HepG2 (cell line): ENCODE data around the gene CARMIL3. TPM values are rescaled to one million over a fixed set of nuclear protein-coding genes. Genes with fewer than 3 reads are reported as not detected.
A peak's percentile ranks its signal among the peaks of the same experiment; 100 is the strongest.

Experiments
- ATAC-seq: fragments of 200-7000 bp; cut with Tn5 transposase; 3 replicates; pipeline ENCODE4 v1.9.1; 2020; ENCODE audit warnings: mild to moderate bottlenecking, moderate library complexity
- BruUV-seq: library from RNA; stranded (reverse); fragments of 400-500 nt; replicated peaks from 2 replicates; lab custom pipeline; 2021; lab: Mats Ljungman, UMichigan
- CTCF ChIA-PET: fragments of 300-600 bp; formaldehyde crosslinking; extraction: SDS; loops from one replicate; lab custom pipeline; 2021; ENCODE audit warnings: low total read pairs, inconsistent platforms, low intra/inter-chr PET ratio; lab: Yijun Ruan, JAX
- POLR2A ChIA-PET: fragments of 350-600 bp; sonication (Branson Sonifier 250); formaldehyde crosslinking; loops from one replicate; lab custom pipeline; 2020; ENCODE audit warnings: antibody characterized with exemption, inconsistent platforms; lab: Yijun Ruan, JAX
- DNase-seq: peaks from one replicate; pipeline ENCODE4 v3.0.0-alpha.2; 2015; ENCODE audit warnings: low spot score
- FAIRE-seq: peaks from 3 replicates; lab custom pipeline; 2011; peaks lifted over from hg19 to GRCh38; lab: Jason Lieb, UNC
- H2AFZ ChIP-seq: one replicate; pipeline ENCODE4 v1.6.1; 2011; ENCODE audit warnings: low read length, inconsistent platforms
- H3K27ac ChIP-seq: fragments of 300-600 bp; 3 replicates; pipeline ENCODE4 v1.8.0; 2011; ENCODE audit warnings: mixed run types, mild to moderate bottlenecking, mixed read lengths, low read length, inconsistent platforms; ENCODE audit not compliant: insufficient read depth; ENCODE audit errors: extremely low read length
- H3K27me3 ChIP-seq, 2 experiments: fragments of 200-600 bp in 1 of 2; 2 replicates in 1 of 2; 3 replicates in 1 of 2; pipeline versions ENCODE4 v1.6.0 to v1.8.0; 2011; ENCODE audit warnings: low read length in 2 of 2, mild to moderate bottlenecking in 2 of 2, moderate library complexity in 2 of 2, inconsistent platforms in 1 of 2; ENCODE audit not compliant: insufficient read depth in 2 of 2, control insufficient read depth in 1 of 2
- H3K36me3 ChIP-seq, 2 experiments: fragments of 200-600 bp in 1 of 2; replicated peaks in 1 of 2; 2 replicates in 1 of 2; 3 replicates in 1 of 2; pipeline versions ENCODE4 v1.5.1 to v1.8.0; 2011; ENCODE audit warnings: low read length in 2 of 2, inconsistent platforms in 1 of 2; ENCODE audit not compliant: insufficient read depth in 2 of 2, control insufficient read depth in 1 of 2
- H3K4me1 ChIP-seq: 2 replicates; pipeline ENCODE4 v1.5.1; 2012; ENCODE audit warnings: low read length, inconsistent platforms; ENCODE audit not compliant: insufficient read depth
- H3K4me2 ChIP-seq: 2 replicates; pipeline ENCODE4 v1.6.0; 2011; ENCODE audit warnings: low read depth, low read length, inconsistent platforms
- H3K4me3 ChIP-seq, 3 experiments: fragments of 200-600 bp in 1 of 3; sonication (generic), shearing (Covaris generic) in 1 of 3; replicated peaks in 1 of 3; 2 replicates each; pipeline ENCODE4 v1.5.1; 2011 to 2016; ENCODE audit warnings: low read length in 3 of 3, inconsistent platforms in 2 of 3, low read depth in 2 of 3, mild to moderate bottlenecking in 2 of 3, control low read depth in 1 of 3, mixed read lengths in 1 of 3; ENCODE audit not compliant: insufficient read depth in 1 of 3
- H3K79me2 ChIP-seq: one replicate; pipeline ENCODE4 v1.6.1; 2011; ENCODE audit warnings: low read length, inconsistent platforms; ENCODE audit not compliant: insufficient read depth
- H3K9ac ChIP-seq: 2 replicates; pipeline ENCODE4 v1.6.0; 2011; ENCODE audit warnings: mild to moderate bottlenecking, low read depth, low read length, inconsistent platforms; ENCODE audit not compliant: insufficient read depth
- H3K9me3 ChIP-seq: 2 replicates; pipeline ENCODE4 v1.5.1; 2012; ENCODE audit warnings: mild to moderate bottlenecking, low read length
- H4K20me1 ChIP-seq: 2 replicates; pipeline ENCODE4 v1.6.0; 2011; ENCODE audit warnings: inconsistent platforms, mild to moderate bottlenecking, low read length, moderate library complexity; ENCODE audit not compliant: insufficient read depth
- ATRX ChIP-seq: sonication (generic); formaldehyde crosslinking; IDR thresholded peaks from 2 replicates; pipeline ENCODE4 v1.4.0; 2020; ENCODE audit warnings: missing genetic modification reagents, borderline replicate concordance
- BRCA1 ChIP-seq: sonication (generic); formaldehyde crosslinking; IDR thresholded peaks from 2 replicates; pipeline ENCODE4 v1.4.0; 2020; ENCODE audit warnings: missing genetic modification reagents
- GTF3A ChIP-seq: sonication (generic); formaldehyde crosslinking; conservative IDR thresholded peaks from 2 replicates; pipeline ENCODE4 v1.4.0; 2020; ENCODE audit warnings: mild to moderate bottlenecking, missing genetic modification reagents
- MEIS2 ChIP-seq: sonication (generic); formaldehyde crosslinking; IDR thresholded peaks from 2 replicates; pipeline ENCODE4 v1.9.0; 2021; ENCODE audit warnings: mild to moderate bottlenecking, missing genetic modification reagents
- NFE2 ChIP-seq: sonication (generic); formaldehyde crosslinking; IDR thresholded peaks from 2 replicates; pipeline ENCODE4 v1.4.0; 2020; ENCODE audit warnings: missing genetic modification reagents
- TEAD2 ChIP-seq: sonication (generic); formaldehyde crosslinking; IDR thresholded peaks from 2 replicates; pipeline ENCODE4 v1.9.0; 2021; ENCODE audit warnings: missing genetic modification reagents
- ZNF382 ChIP-seq: sonication (generic); formaldehyde crosslinking; IDR thresholded peaks from 2 replicates; pipeline ENCODE4 v1.5.0; 2020; ENCODE audit warnings: missing genetic modification reagents, mild to moderate bottlenecking, borderline replicate concordance
- ZNF674 ChIP-seq: sonication (generic); formaldehyde crosslinking; IDR thresholded peaks from 2 replicates; pipeline ENCODE4 v1.5.0; 2020; ENCODE audit warnings: low read depth, mild to moderate bottlenecking, missing genetic modification reagents
- WGBS: methylation state at CpG from one replicate; pipeline ENCODE4 v1.1.6; 2017; ENCODE audit warnings: low lambda C conversion rate; 5-methylcytosine and 5-hydroxymethylcytosine counted together
- in situ Hi-C: cut with HindIII; loops from 2 replicates; pipeline ENCODE4 v1.10.0; 2017; ENCODE audit warnings: low pct_unique_long_range_greater_than_20kb; ENCODE audit not compliant: extremely low pct_ligation_motif_present
- intact Hi-C: fragments of 100-400 bp; cut with micrococcal nuclease; formaldehyde crosslinking; loops from one replicate; pipeline ENCODE4 v1.10.0; 2022; ENCODE audit not compliant: unreplicated experiment
- polyA plus RNA-seq, 8 experiments: library from polyadenylated mRNA; depleted of rRNA in 3 of 8; stranded (reverse) in 7 of 8; unstranded in 1 of 8; fragments of >200 nt; fragmentation: Illumina TruSeq in 4 of 8; extraction: Trizol in 4 of 8; gene quantifications; 2 replicates each; pipeline versions ENCODE4 v1.2.1 to v1.2.3, GENCODE V29; 2011 to 2016; ENCODE audit warnings: low read depth in 4 of 8, missing spikeins in 1 of 8, mixed read lengths in 1 of 8; ENCODE audit not compliant: insufficient read depth in 1 of 8
- total RNA-seq, 5 experiments: library from RNA; depleted of rRNA; stranded (reverse); fragments of >200 nt; fragmentation: Illumina TruSeq; extraction: Trizol; gene quantifications; 2 replicates each; pipeline ENCODE4 v1.2.3, GENCODE V29; 2016; ENCODE audit warnings: low read depth in 1 of 5
- TF ChIP-seq, protein P1 (sequence below): sonication (generic); formaldehyde crosslinking; IDR thresholded peaks from 2 replicates; pipeline ENCODE4 v1.5.0; 2020; ENCODE audit warnings: mild to moderate bottlenecking, missing genetic modification reagents
- TF ChIP-seq, protein P2 (sequence below): sonication (generic); formaldehyde crosslinking; IDR thresholded peaks from 2 replicates; pipeline ENCODE4 v1.5.0; 2020; ENCODE audit warnings: mild to moderate bottlenecking, missing genetic modification reagents, borderline replicate concordance
- TF ChIP-seq, protein P3 (sequence below): sonication (generic); formaldehyde crosslinking; IDR thresholded peaks from 2 replicates; pipeline ENCODE4 v1.5.1; 2020; ENCODE audit warnings: mild to moderate bottlenecking, missing genetic modification reagents
- TF ChIP-seq, protein P4 (sequence below): sonication (generic); formaldehyde crosslinking; IDR thresholded peaks from 2 replicates; pipeline ENCODE4 v1.5.0; 2020; ENCODE audit warnings: missing genetic modification reagents

CARMIL3 gene
- total and polyA plus RNA-seq, 2 of the 13 experiments (the other 11 are each of a cell fraction or from before 2014, with no cell fraction given) = 0.27 to 0.55 TPM

DNA sequence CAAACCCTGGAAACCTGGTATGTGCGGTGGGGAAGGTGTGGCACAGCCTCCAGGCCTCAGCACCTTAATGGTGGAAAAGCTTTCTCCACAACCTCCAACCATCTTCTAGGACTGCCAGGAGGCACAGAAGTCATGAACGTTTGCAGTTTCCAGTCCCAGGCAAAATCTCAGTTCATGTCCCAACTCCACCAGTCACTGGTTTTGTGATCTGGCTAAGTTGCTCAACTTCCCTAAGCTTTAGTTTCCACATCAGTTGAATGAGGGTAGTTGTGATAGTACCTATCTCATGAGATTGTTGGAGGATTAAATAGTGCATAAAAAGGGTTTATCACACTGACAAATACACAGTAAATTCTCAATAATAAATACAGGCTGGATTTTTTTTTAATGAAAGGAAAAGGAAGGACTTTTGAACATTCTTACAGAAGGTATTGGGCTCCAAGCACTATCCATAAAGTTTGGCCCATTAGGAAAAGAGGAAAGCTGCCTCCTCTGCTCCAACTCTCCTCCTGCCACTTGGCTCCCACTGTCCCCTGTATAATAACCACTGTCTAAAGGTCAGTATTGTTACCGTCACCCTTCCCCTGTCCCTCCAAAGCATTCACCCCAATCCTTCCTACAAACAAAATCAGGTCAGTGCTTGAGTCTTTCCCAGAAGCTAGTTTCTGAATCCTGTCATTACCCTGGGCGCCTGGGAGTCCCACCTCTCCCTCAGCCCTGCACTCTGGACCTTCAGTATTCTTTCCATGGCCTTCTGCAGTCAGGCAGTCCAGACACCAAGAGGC lies 48.6 kb downstream of the CARMIL3 start:
- in situ Hi-C loops = loop anchor here (25.0 kb wide), 1 partner anchor 1513 kb away; the partner anchor contains the start of genes ABHD4 and DAD1
- Histone ChIP-seq H3K79me2 (peaks cover 16% of the 10 kb centered on the region), H3K4me2 (no peak overlapping the region), H4K20me1 (0 out of 2 replicates have a peak, but pooled peaks cover 4% of the 10 kb centered on the region), H3K36me3 (peaks cover 47 to 65% of the 10 kb centered on the region in 2 experiments), H2AFZ (no peak overlapping the region), H3K27ac (peak overlapping the region; percentile 10), H3K27me3 (no peaks in the 10 kb centered on the region), H3K4me1 (peaks cover 48% of the 10 kb centered on the region), H3K9me3 (no peaks in the 10 kb centered on the region; the same call in 1 of the 2 replicates), H3K4me3 (no peak overlapping the region), H3K9ac (no peak overlapping the region)
- DNase-seq (no peak), ATAC-seq (peak; percentile 42), FAIRE-seq (no peak)
- ChIA-PET POLR2A (interaction anchor here (0.8 to 14.4 kb wide), 10 partner anchors 5 to 61 kb away, joined by 3 to 594 read pairs (median 6); partner anchors contain the start of genes DCAF11, EMC9, IRF9 and NRL), CTCF (no interaction called here)
- WGBS = 80% methylated on average over 4 of the region's 4 CpGs
- BruUV-seq = TSS peak; percentile 1
- intact Hi-C loops = no loop called here
- TF ChIP-seq, protein P1, sequence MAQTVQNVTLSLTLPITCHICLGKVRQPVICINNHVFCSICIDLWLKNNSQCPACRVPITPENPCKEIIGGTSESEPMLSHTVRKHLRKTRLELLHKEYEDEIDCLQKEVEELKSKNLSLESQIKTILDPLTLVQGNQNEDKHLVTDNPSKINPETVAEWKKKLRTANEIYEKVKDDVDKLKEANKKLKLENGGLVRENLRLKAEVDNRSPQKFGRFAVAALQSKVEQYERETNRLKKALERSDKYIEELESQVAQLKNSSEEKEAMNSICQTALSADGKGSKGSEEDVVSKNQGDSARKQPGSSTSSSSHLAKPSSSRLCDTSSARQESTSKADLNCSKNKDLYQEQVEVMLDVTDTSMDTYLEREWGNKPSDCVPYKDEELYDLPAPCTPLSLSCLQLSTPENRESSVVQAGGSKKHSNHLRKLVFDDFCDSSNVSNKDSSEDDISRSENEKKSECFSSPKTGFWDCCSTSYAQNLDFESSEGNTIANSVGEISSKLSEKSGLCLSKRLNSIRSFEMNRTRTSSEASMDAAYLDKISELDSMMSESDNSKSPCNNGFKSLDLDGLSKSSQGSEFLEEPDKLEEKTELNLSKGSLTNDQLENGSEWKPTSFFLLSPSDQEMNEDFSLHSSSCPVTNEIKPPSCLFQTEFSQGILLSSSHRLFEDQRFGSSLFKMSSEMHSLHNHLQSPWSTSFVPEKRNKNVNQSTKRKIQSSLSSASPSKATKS (CRISPR knock-in tag) = no peak
- TF ChIP-seq NFE2 (CRISPR knock-in tag) (no peak), MEIS2 (CRISPR knock-in tag) (no peak), ZNF674 (CRISPR knock-in tag) (no peak), GTF3A (CRISPR knock-in tag) (no peak), ZNF382 (CRISPR knock-in tag) (no peak), ATRX (CRISPR knock-in tag) (no peak), BRCA1 (no peak), TEAD2 (CRISPR knock-in tag) (no peak)
- TF ChIP-seq, protein P2, sequence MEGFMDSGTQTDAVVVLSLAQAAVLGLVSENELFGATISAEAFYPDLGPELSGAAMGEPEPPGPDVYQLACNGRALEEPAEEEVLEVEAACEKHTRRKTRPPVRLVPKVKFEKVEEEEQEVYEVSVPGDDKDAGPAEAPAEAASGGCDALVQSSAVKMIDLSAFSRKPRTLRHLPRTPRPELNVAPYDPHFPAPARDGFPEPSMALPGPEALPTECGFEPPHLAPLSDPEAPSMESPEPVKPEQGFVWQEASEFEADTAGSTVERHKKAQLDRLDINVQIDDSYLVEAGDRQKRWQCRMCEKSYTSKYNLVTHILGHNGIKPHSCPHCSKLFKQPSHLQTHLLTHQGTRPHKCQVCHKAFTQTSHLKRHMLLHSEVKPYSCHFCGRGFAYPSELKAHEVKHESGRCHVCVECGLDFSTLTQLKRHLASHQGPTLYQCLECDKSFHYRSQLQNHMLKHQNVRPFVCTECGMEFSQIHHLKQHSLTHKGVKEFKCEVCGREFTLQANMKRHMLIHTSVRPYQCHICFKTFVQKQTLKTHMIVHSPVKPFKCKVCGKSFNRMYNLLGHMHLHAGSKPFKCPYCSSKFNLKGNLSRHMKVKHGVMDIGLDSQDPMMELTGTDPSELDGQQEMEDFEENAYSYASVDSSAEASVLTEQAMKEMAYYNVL (CRISPR knock-in tag) = 0 out of 2 replicates have a peak, but pooled peaks have one; percentile 18
- TF ChIP-seq, protein P3, sequence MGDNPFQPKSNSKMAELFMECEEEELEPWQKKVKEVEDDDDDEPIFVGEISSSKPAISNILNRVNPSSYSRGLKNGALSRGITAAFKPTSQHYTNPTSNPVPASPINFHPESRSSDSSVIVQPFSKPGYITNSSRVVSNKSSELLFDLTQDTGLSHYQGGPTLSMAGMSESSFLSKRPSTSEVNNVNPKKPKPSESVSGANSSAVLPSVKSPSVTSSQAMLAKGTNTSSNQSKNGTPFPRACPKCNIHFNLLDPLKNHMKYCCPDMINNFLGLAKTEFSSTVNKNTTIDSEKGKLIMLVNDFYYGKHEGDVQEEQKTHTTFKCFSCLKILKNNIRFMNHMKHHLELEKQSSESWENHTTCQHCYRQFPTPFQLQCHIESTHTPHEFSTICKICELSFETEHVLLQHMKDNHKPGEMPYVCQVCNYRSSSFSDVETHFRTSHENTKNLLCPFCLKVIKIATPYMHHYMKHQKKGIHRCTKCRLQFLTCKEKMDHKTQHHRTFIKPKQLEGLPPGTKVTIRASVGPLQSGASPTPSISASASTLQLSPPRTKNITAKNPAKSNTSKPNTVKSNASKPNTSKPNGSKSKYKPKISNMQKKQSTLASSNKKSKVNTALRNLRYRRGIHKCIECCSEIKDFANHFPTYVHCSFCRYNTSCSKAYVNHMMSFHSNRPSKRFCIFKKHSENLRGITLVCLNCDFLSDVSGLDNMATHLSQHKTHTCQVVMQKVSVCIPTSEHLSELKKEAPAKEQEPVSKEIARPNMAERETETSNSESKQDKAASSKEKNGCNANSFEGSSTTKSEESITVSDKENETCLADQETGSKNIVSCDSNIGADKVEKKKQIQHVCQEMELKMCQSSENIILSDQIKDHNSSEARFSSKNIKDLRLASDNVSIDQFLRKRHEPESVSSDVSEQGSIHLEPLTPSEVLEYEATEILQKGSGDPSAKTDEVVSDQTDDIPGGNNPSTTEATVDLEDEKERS = no peak
- TF ChIP-seq, protein P4, sequence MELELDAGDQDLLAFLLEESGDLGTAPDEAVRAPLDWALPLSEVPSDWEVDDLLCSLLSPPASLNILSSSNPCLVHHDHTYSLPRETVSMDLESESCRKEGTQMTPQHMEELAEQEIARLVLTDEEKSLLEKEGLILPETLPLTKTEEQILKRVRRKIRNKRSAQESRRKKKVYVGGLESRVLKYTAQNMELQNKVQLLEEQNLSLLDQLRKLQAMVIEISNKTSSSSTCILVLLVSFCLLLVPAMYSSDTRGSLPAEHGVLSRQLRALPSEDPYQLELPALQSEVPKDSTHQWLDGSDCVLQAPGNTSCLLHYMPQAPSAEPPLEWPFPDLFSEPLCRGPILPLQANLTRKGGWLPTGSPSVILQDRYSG (CRISPR knock-in tag) = no peak
